HL-60/S4 treated with retinoic acid at 250 ng/mL for 4 days and 3 days (cell line): ENCODE data around the gene OR4K5.
"Not testable (repeated sequence)": the region's sequence is repeated elsewhere in the genome, so short reads cannot be mapped to it uniquely, and the experiment has no call there.

Experiments used
- in situ Hi-C: fragments of 300-500 bp; cut with MboI; formaldehyde crosslinking; loops from 2 replicates; pipeline ENCODE4 v1.7.0; 2022; ENCODE audit warnings: low sequenced_read_pairs

Gene OR4K5

DNA sequence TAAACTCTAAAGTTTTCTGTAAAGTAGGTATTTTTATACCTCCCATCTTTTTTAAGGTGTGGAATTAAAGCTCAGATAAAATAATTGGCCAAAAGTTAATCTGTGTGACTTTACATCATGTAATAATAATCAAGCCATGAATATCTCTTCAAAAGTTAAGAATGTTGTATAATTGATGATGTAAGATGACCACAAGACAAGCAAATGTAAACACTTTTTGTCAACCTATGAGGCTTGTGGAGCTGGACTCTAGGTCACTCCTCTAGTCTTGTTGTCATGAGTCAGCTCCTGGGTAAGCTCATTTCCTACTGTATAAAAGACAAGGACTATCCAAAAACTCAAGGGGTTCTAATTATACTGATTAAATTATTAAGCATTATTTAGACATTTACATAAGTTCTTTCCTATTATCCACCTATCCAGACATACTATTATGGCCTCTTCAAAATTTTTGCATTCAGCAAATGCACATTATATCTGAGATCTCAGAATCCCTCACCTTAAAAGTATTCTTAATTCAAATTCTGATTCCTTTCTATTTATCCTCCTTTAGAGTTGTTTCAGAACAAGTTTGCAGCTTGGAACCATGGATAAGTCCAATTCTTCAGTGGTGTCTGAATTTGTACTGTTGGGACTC is at the start of gene OR4K5:
OR4K5 (plus strand) TSS at position 587 of the 637 bp plus-strand sequence; CDS start at position 587, 0 bp downstream.
- in situ Hi-C loops: no loop called here

- in situ Hi-C loops: no loop called here
Measured at GRCh38 chr14:19873178-19873577, 47.2 kb upstream of the OR4K5 start.

- in situ Hi-C loops: no loop called here
Measured at GRCh38 chr14:19874842-19875241, 45.6 kb upstream of the OR4K5 start, which contains the start of gene OR4K2. TSS of gene OR4K2 (plus strand) at chr14:19875142. CDS start at chr14:19876268, 1,126 bp downstream.

DNA sequence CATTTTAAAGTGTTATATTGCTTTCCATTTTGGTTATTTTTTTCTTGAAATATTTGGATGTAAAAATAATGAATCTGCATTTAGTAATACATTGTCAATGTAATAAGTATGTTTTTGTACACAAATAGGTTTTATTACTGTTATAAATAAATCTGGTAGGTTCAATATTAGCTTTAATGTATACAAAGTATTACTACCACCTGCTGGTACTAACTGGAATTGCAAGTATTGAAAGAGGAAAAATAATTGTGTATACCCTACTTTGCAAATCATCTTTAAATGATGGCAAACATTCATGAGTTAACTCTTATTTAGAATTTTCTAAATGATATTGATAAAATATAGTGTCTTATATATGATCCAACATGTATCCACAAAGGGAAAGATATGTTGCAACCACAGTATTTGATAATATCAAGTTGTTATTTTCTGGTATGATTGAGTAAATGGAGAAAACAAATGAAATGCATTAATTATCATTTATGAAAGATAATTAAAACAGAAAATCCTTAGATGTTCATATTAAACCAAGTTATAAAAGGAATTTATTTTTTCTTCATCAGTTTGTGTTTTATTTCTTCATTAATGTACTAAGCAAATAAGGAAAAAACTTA is 42.3 kb upstream of the OR4K5 start:
- in situ Hi-C loops: no loop called here

DNA sequence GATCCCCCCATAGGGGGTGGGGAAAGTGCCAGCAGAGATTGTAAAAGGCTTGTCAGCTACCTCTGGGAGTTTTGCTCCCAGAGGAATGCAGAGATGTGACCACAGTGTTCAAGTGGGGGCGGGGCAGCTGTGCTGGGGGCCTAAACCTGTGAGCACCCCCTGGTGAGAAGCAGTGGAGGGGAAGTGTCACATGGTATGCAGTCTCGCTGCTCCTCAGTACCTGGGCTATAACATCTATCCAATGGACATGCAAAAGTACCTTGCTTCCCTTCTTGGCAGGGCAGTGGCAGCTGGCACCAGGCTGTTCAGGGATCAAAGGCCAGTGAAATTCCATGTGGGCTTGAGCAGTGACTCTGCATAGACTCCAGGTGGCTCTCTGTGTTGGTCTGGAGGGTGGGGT is 25.1 kb upstream of the OR4K5 start:
- in situ Hi-C loops: no loop called here

DNA sequence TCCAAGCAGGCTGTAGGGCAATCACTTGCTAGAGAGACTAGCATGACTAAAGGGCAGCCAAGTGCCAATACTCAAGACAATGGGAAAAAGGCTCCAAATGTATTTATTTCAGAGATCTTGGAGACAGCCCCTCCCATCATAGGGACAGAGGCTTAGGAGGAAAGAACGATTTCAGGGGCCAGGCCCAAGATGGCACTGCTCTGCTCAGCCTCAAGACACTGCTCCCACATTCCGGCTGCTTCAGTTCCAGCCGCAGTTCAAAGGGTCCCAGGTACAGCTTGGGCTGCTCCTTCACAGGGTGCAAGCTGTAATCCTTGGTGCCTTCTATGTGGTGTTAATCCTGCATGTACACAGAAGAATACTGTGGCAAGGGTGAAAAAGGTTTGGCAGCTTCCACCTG is 19.4 kb upstream of the OR4K5 start:
- in situ Hi-C loops: no loop called here

DNA sequence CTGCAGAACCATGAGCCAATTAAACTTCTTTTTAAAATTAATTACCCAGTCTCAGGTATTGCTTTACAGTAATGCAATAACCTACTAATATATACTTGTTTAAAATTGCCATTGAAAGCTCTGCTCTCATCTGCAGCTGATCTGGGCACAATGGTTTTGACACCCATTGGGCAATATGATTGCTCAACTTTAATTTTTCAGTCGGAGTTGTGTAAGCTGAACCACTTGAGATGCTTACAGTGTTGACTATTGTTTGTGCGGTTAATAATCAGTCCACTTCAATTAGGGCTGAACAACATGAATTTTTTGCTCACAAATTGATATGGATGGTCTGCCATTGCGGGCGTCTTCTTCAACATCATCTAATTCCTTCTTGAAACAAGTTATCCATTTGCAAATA is 18.0 kb upstream of the OR4K5 start:
- in situ Hi-C loops: no loop called here

- in situ Hi-C loops: no loop called here
Measured at GRCh38 chr14:19906665-19907064, 13.7 kb upstream of the OR4K5 start.

GRCh38 chr14:19911114-19911513 is 9.3 kb upstream of the OR4K5 start:
- in situ Hi-C loops: no loop called here

- in situ Hi-C loops: no loop called here
Measured at GRCh38 chr14:19917243-19917642, 3.2 kb upstream of the OR4K5 start.

DNA sequence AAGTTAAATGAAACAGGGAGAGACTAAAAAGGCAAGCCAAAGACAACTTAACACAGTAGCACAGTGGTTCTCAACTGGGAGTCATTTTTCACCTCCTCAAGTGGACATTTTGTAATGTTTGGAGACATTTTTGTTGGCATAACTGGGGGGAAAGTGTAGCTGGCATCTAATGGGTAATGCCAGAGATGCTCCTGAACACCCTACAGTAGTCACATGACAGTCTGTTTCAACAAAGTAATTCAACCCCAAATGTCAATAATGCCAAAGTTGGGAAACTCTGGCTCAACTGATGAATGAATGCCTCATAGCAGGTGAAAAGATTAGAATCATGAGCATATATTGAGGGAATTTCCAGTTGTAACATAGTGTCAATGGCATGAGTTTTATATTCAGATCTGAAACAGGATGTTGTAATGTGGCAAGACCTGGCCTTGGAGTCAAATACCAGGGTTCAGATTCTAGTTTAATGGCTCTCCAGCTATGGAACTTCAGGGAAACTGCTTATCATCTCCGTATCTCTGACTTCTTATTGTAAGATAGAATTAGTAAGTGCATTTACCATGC is 2.4 kb upstream of the OR4K5 start:
- in situ Hi-C loops: no loop called here

- in situ Hi-C loops: no loop called here
Measured at GRCh38 chr14:19918553-19919264, 1.7 kb upstream of the OR4K5 start.

GRCh38 chr14:19930617-19931016 is 10.2 kb downstream of the OR4K5 start, which contains the start of gene OR4K1:
TSS of gene OR4K1 (plus strand) at chr14:19930917. CDS start at chr14:19935667, 4,750 bp downstream.
- in situ Hi-C loops: no loop called here

DNA sequence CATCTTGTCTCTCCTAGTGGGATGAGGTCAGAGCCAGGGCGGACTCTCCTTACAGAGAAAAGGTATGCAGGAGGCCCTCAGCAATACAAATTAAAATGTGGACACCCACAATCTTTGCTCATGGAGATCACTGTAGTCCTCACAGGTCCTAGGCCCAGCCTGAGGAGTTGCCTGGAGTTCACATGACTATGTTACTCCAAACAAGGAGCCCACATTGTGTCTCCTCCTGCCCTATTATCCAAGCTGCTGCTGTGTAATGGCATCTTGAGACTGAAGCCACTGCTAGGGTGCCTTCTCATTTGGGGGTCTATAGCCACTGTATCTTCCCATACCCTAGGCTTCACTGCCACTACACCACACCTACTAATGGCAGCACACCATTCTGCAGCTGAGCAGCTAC is 21.3 kb downstream of the OR4K5 start:
- in situ Hi-C loops: no loop called here

GRCh38 chr14:19947413-19948090 is 27.1 kb downstream of the OR4K5 start:
- in situ Hi-C loops: no loop called here

GRCh38 chr14:19949218-19949617 is 28.8 kb downstream of the OR4K5 start:
- in situ Hi-C loops: no loop called here

- in situ Hi-C loops: not testable (repeated sequence)
Measured at GRCh38 chr14:19969735-19970134, 49.3 kb downstream of the OR4K5 start.
